HEK293 (cell line): Measurements from ENCODE around the gene STAT3.

Experiments used
- GFI1B ChIP-seq: fragments of 450-650 bp; formaldehyde crosslinking; IDR thresholded peaks from 2 replicates; pipeline ENCODE4 v1.5.1; 2016; ENCODE audit warnings: missing biosample characterization, missing genetic modification characterization
- HIC1 ChIP-seq: fragments of 450-650 bp; formaldehyde crosslinking; IDR thresholded peaks from 2 replicates; pipeline ENCODE4 v1.5.1; 2016; ENCODE audit warnings: missing biosample characterization, missing genetic modification characterization
- IKZF3 ChIP-seq: fragments of 450-650 bp; IDR thresholded peaks from 2 replicates; pipeline ENCODE4 v1.5.0; 2018; ENCODE audit warnings: missing biosample characterization, mild to moderate bottlenecking, missing genetic modification characterization, moderate library complexity
- MZF1 ChIP-seq: fragments of 450-650 bp; formaldehyde crosslinking; IDR thresholded peaks from 2 replicates; pipeline ENCODE4 v1.5.1; 2017; ENCODE audit warnings: missing biosample characterization, missing genetic modification characterization, borderline replicate concordance
- REPIN1 ChIP-seq: fragments of 450-650 bp; formaldehyde crosslinking; IDR thresholded peaks from 2 replicates; pipeline ENCODE4 v1.5.1; 2017; ENCODE audit warnings: missing biosample characterization, missing genetic modification characterization, low read depth
- SALL2 ChIP-seq: fragments of 450-650 bp; formaldehyde crosslinking; IDR thresholded peaks from 2 replicates; pipeline ENCODE4 v1.5.0; 2017; ENCODE audit warnings: missing biosample characterization, mild to moderate bottlenecking, missing genetic modification characterization, borderline replicate concordance
- TCF7L2 ChIP-seq: IDR thresholded peaks from 2 replicates; pipeline ENCODE4 v1.6.1; 2011; ENCODE audit warnings: low read depth, mild to moderate bottlenecking, inconsistent platforms, low read length, moderate library complexity, borderline replicate concordance
- ZBTB48 ChIP-seq: fragments of 450-650 bp; formaldehyde crosslinking; IDR thresholded peaks from 2 replicates; pipeline ENCODE4 v1.5.1; 2016; ENCODE audit warnings: missing biosample characterization, missing genetic modification characterization
- ZNF121 ChIP-seq: fragments of 450-650 bp; formaldehyde crosslinking; IDR thresholded peaks from 2 replicates; pipeline ENCODE4 v1.5.1; 2016; ENCODE audit warnings: missing biosample characterization, missing genetic modification characterization
- ZNF2 ChIP-seq: fragments of 450-650 bp; formaldehyde crosslinking; IDR thresholded peaks from 2 replicates; pipeline ENCODE4 v1.5.1; 2016; ENCODE audit warnings: missing biosample characterization, missing genetic modification characterization
- ZNF292 ChIP-seq: fragments of 450-650 bp; formaldehyde crosslinking; IDR thresholded peaks from 2 replicates; pipeline ENCODE4 v1.5.1; 2016; ENCODE audit warnings: low read depth, missing biosample characterization, missing genetic modification characterization, borderline replicate concordance
- ZNF362 ChIP-seq: fragments of 450-650 bp; formaldehyde crosslinking; IDR thresholded peaks from 2 replicates; pipeline ENCODE4 v1.5.1; 2016; ENCODE audit warnings: missing biosample characterization, missing genetic modification characterization
- ZNF394 ChIP-seq: fragments of 450-650 bp; formaldehyde crosslinking; IDR thresholded peaks from 2 replicates; pipeline ENCODE4 v1.5.1; 2016; ENCODE audit warnings: missing biosample characterization, missing genetic modification characterization, mild to moderate bottlenecking, moderate library complexity, borderline replicate concordance
- ZNF398 ChIP-seq: fragments of 450-650 bp; formaldehyde crosslinking; IDR thresholded peaks from 2 replicates; pipeline ENCODE4 v1.5.1; 2017; ENCODE audit warnings: missing biosample characterization, missing genetic modification characterization
- ZNF513 ChIP-seq: fragments of 450-650 bp; IDR thresholded peaks from 2 replicates; pipeline ENCODE4 v1.5.1; 2018; ENCODE audit warnings: missing biosample characterization, missing genetic modification characterization
- ZNF560 ChIP-seq: fragments of 450-650 bp; formaldehyde crosslinking; IDR thresholded peaks from 2 replicates; pipeline ENCODE4 v1.5.1; 2017; ENCODE audit warnings: missing biosample characterization, missing genetic modification characterization, borderline replicate concordance
- ZNF600 ChIP-seq: fragments of 450-650 bp; formaldehyde crosslinking; IDR thresholded peaks from 2 replicates; pipeline ENCODE4 v1.5.1; 2016; ENCODE audit warnings: missing biosample characterization, missing genetic modification characterization
- ZNF658 ChIP-seq: fragments of 450-650 bp; formaldehyde crosslinking; IDR thresholded peaks from 2 replicates; pipeline ENCODE4; 2016; ENCODE audit warnings: missing biosample characterization, missing genetic modification characterization
- ZNF660 ChIP-seq: fragments of 450-650 bp; IDR thresholded peaks from 2 replicates; pipeline ENCODE4 v1.5.1; 2018; ENCODE audit warnings: missing biosample characterization, mild to moderate bottlenecking, missing genetic modification characterization
- ZNF677 ChIP-seq: fragments of 450-650 bp; IDR thresholded peaks from 2 replicates; pipeline ENCODE4 v1.5.0; 2018; ENCODE audit warnings: missing biosample characterization, mild to moderate bottlenecking, missing genetic modification characterization, moderate library complexity
- ZNF707 ChIP-seq: fragments of 450-650 bp; formaldehyde crosslinking; IDR thresholded peaks from 2 replicates; pipeline ENCODE4 v1.5.1; 2016; ENCODE audit warnings: missing biosample characterization, missing genetic modification characterization
- ZNF785 ChIP-seq: fragments of 450-650 bp; formaldehyde crosslinking; IDR thresholded peaks from 2 replicates; pipeline ENCODE4 v1.5.1; 2016; ENCODE audit warnings: missing biosample characterization, missing genetic modification characterization
- TF ChIP-seq, protein P1 (sequence below): fragments of 450-650 bp; formaldehyde crosslinking; IDR thresholded peaks from 2 replicates; pipeline ENCODE4 v1.5.1; 2016; ENCODE audit warnings: missing biosample characterization, missing genetic modification characterization
- TF ChIP-seq, protein P2 (sequence below): fragments of 450-650 bp; formaldehyde crosslinking; IDR thresholded peaks from 2 replicates; pipeline ENCODE4 v1.5.1; 2016; ENCODE audit warnings: missing biosample characterization, missing genetic modification characterization, low read depth
- TF ChIP-seq, protein P3 (sequence below): fragments of 450-650 bp; formaldehyde crosslinking; IDR thresholded peaks from 2 replicates; pipeline ENCODE4 v1.5.1; 2016; ENCODE audit warnings: missing biosample characterization, missing genetic modification characterization, borderline replicate concordance

The STAT3 gene

DNA sequence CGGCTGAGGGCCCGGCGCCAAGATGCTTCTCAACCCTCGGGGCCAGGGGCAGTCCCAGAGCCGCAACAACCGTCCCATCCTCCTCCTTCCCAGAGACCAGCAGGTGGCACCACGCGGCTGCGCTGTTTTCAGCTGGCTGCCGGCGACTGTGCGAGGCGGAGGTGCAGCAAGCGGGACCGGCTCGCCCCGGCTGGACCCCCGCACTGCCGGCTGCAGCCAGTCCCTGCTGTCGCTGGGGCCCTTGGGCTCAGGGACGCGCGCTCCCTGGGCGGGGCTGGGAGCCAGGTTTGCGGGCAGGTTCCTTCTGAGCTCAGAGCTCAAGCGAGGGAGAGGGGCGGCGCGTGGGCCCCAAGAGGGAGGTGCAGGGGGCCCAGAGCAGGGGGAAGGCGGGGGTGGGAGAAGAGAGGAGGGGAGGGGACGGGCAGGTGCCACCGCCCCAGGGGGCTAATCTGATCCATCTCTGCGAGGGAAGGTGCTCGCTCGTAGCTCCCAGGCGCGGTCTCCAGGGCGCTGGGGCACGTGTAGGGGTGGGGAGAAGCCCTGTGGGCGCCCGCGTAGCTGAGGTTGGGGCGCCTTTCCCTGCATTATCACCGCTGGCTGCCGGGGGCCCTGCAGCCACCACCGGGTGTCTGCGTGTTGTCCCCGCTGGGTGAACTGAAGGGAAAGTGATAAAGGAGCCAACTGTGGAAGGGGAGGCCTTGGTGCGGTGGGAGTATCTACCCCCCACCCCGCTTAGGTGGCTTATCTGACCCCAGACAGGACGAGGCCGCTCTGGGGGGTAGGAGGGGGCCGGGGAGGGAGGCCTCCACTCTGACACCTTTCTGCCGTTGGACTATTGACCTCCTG lies 75.7 kb downstream of the STAT3 start (continued):
- TF ChIP-seq ZNF785 (no peak), ZNF600 (peak; percentile 72), IKZF3 (tag by site-specific recombination) (no peak), SALL2 (tag by site-specific recombination) (no peak), HIC1 (tag by site-specific recombination) (no peak), ZNF362 (tag by site-specific recombination) (no peak), ZNF513 (no peak), ZNF398 (tag by site-specific recombination) (peak; percentile 37; the same call in 1 of the 2 replicates), MZF1 (tag by site-specific recombination) (no peak), GFI1B (tag by site-specific recombination) (no peak), ZNF707 (tag by site-specific recombination) (no peak), ZNF121 (tag by site-specific recombination) (no peak), REPIN1 (tag by site-specific recombination) (no peak), ZNF658 (tag by site-specific recombination) (no peak), ZNF2 (0 out of 2 replicates have a peak, but pooled peaks have one; percentile 44), ZNF660 (tag by site-specific recombination) (0 out of 2 replicates have a peak, but pooled peaks have one; percentile 65), ZNF292 (tag by site-specific recombination) (no peak), ZNF677 (tag by site-specific recombination) (no peak), TCF7L2 (no peak), ZNF560 (tag by site-specific recombination) (no peak), ZNF394 (tag by site-specific recombination) (peak; percentile 91; the same call in 1 of the 2 replicates), ZBTB48 (tag by site-specific recombination) (peak; percentile 58; the same call in 1 of the 2 replicates)
- TF ChIP-seq, protein P1, sequence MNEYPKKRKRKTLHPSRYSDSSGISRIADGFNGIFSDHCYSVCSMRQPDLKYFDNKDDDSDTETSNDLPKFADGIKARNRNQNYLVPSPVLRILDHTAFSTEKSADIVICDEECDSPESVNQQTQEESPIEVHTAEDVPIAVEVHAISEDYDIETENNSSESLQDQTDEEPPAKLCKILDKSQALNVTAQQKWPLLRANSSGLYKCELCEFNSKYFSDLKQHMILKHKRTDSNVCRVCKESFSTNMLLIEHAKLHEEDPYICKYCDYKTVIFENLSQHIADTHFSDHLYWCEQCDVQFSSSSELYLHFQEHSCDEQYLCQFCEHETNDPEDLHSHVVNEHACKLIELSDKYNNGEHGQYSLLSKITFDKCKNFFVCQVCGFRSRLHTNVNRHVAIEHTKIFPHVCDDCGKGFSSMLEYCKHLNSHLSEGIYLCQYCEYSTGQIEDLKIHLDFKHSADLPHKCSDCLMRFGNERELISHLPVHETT (tag by site-specific recombination) = no peak
- TF ChIP-seq, protein P2, sequence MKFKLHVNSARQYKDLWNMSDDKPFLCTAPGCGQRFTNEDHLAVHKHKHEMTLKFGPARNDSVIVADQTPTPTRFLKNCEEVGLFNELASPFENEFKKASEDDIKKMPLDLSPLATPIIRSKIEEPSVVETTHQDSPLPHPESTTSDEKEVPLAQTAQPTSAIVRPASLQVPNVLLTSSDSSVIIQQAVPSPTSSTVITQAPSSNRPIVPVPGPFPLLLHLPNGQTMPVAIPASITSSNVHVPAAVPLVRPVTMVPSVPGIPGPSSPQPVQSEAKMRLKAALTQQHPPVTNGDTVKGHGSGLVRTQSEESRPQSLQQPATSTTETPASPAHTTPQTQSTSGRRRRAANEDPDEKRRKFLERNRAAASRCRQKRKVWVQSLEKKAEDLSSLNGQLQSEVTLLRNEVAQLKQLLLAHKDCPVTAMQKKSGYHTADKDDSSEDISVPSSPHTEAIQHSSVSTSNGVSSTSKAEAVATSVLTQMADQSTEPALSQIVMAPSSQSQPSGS = no peak
- TF ChIP-seq, protein P3, sequence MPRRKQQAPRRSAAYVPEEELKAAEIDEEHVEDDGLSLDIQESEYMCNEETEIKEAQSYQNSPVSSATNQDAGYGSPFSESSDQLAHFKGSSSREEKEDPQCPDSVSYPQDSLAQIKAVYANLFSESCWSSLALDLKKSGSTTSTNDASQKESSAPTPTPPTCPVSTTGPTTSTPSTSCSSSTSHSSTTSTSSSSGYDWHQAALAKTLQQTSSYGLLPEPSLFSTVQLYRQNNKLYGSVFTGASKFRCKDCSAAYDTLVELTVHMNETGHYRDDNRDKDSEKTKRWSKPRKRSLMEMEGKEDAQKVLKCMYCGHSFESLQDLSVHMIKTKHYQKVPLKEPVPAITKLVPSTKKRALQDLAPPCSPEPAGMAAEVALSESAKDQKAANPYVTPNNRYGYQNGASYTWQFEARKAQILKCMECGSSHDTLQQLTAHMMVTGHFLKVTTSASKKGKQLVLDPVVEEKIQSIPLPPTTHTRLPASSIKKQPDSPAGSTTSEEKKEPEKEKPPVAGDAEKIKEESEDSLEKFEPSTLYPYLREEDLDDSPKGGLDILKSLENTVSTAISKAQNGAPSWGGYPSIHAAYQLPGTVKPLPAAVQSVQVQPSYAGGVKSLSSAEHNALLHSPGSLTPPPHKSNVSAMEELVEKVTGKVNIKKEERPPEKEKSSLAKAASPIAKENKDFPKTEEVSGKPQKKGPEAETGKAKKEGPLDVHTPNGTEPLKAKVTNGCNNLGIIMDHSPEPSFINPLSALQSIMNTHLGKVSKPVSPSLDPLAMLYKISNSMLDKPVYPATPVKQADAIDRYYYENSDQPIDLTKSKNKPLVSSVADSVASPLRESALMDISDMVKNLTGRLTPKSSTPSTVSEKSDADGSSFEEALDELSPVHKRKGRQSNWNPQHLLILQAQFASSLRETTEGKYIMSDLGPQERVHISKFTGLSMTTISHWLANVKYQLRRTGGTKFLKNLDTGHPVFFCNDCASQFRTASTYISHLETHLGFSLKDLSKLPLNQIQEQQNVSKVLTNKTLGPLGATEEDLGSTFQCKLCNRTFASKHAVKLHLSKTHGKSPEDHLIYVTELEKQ = no peak
